HFFc6 (cell line): ENCODE measurements around the gene SIN3A. TPM values are rescaled to one million over a fixed set of nuclear protein-coding genes. Genes with fewer than 3 reads are reported as not detected.

Source experiments
- DNase-seq: peaks from one replicate; pipeline ENCODE4 v3.0.0-alpha.2; 2018
- H3K27ac Mint-ChIP-seq: 2 replicates; pipeline ENCODE4 v1.8.0; 2020; ENCODE audit warnings: mild to moderate bottlenecking, mixed read lengths
- H3K27me3 Mint-ChIP-seq: 2 replicates; pipeline ENCODE4 v1.8.0; 2021; ENCODE audit warnings: mild to moderate bottlenecking, moderate library complexity, mixed read lengths; ENCODE audit not compliant: insufficient read depth
- H3K36me3 Mint-ChIP-seq: 2 replicates; pipeline ENCODE4 v1.8.0; 2021; ENCODE audit warnings: low read depth, mixed read lengths
- H3K4me1 Mint-ChIP-seq: 2 replicates; pipeline ENCODE4 v1.8.0; 2020; ENCODE audit warnings: low read depth, mixed read lengths
- H3K4me3 Mint-ChIP-seq: 2 replicates; pipeline ENCODE4 v1.8.0; 2020; ENCODE audit warnings: mild to moderate bottlenecking, moderate library complexity, mixed read lengths
- H3K9me3 Mint-ChIP-seq: 2 replicates; pipeline ENCODE4 v1.8.0; 2020; ENCODE audit warnings: mild to moderate bottlenecking, mixed read lengths
- total RNA-seq, 6 experiments: library from RNA; stranded (reverse); fragmentation: NEBNext Ultra II Directional; extraction: Animal tissue kit (Norgen Biotek cat#: 25700); gene quantifications; 2 replicates in 1 of 6; 3 replicates in 5 of 6; pipeline ENCODE4 v1.2.3, GENCODE V29; 2021
- TF ChIP-seq, protein P1 (sequence below): fragments of 200-600 bp; sonication (generic); IDR thresholded peaks from 2 replicates; pipeline ENCODE4 v1.5.0; 2021; ENCODE audit warnings: antibody characterized with exemption, mild to moderate bottlenecking

The SIN3A gene
- total RNA-seq, 6 experiments from 2014 or later, result 36.6 to 49.3 (median 39.8) TPM

DNA sequence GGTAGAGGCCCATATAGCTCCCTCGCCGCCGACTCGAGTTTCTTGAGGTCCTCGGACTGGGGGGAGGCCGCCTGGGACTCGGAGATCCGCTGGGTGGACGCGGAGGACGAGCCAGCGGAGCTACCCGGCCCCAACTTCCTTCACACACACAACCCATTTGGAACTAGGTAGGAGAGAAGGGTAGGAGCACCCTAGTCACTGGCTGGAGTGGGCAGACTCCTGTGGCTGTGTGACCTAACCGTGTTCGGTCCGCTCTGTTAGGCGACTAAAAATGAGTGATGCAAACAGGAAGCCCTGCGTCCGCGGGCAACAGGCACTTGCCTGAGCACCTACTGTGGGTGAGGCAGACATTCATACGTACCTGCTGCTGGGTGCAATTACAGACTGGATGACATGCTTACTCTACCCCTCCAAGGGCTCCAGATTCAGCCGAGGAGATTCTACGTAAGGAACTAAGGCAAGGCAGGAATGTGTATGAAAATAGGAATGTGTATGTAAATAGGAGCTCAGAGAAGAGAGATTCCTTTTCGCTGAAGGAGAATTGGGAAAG is 4.6 kb upstream of the SIN3A start:
- H3K4me1 Mint-ChIP-seq, result peaks cover 35% of the 10 kb centered on the region
- H3K27ac Mint-ChIP-seq, result peak overlapping the region; percentile 93
- peaks cover 6% of the 10 kb centered on the region for H3K27me3 Mint-ChIP-seq
- peak; percentile 47 for DNase-seq
- TF ChIP-seq, protein P1, sequence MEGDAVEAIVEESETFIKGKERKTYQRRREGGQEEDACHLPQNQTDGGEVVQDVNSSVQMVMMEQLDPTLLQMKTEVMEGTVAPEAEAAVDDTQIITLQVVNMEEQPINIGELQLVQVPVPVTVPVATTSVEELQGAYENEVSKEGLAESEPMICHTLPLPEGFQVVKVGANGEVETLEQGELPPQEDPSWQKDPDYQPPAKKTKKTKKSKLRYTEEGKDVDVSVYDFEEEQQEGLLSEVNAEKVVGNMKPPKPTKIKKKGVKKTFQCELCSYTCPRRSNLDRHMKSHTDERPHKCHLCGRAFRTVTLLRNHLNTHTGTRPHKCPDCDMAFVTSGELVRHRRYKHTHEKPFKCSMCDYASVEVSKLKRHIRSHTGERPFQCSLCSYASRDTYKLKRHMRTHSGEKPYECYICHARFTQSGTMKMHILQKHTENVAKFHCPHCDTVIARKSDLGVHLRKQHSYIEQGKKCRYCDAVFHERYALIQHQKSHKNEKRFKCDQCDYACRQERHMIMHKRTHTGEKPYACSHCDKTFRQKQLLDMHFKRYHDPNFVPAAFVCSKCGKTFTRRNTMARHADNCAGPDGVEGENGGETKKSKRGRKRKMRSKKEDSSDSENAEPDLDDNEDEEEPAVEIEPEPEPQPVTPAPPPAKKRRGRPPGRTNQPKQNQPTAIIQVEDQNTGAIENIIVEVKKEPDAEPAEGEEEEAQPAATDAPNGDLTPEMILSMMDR, result no peak
- H3K9me3 Mint-ChIP-seq, result no peaks in the 10 kb centered on the region
- H3K4me3 Mint-ChIP-seq, result peak overlapping the region; percentile 92
- no peaks in the 10 kb centered on the region for H3K36me3 Mint-ChIP-seq

DNA sequence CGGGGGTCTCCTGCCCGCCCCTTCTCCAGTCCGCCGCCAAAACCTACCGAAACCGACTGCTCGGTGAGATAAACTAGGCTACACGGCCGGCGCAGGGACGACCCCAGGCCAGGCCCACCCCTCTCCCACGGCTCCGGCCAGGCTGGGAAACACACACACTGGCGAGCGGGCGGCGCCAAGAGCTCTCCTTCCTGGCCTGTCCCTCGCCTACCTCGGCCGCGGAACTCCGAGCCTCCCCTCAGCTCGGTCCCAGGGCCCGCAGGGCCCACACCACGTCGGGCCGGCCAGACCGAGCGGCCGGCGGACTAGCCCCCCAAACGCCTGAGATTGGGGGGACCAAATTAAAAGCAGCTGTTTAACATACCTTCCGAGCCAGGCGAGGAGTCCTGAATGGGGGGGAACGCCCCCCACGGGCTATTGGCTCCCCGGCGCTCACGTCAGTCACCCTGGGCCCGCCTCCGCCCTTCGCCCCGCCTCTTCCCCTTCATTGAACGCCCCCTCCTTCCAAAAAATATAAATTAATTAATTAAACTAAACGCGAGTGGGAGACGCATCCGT is 4.0 kb upstream of the SIN3A start:
- DNase-seq, result peak; percentile 59
- Mint-ChIP-seq H3K27me3 (peaks cover 6% of the 10 kb centered on the region), H3K36me3 (no peaks in the 10 kb centered on the region), H3K9me3 (no peaks in the 10 kb centered on the region), H3K4me1 (peaks cover 36% of the 10 kb centered on the region), H3K4me3 (peak overlapping the region; percentile 92), H3K27ac (peak overlapping the region; percentile 93)
- TF ChIP-seq, protein P1, result no peak

DNA sequence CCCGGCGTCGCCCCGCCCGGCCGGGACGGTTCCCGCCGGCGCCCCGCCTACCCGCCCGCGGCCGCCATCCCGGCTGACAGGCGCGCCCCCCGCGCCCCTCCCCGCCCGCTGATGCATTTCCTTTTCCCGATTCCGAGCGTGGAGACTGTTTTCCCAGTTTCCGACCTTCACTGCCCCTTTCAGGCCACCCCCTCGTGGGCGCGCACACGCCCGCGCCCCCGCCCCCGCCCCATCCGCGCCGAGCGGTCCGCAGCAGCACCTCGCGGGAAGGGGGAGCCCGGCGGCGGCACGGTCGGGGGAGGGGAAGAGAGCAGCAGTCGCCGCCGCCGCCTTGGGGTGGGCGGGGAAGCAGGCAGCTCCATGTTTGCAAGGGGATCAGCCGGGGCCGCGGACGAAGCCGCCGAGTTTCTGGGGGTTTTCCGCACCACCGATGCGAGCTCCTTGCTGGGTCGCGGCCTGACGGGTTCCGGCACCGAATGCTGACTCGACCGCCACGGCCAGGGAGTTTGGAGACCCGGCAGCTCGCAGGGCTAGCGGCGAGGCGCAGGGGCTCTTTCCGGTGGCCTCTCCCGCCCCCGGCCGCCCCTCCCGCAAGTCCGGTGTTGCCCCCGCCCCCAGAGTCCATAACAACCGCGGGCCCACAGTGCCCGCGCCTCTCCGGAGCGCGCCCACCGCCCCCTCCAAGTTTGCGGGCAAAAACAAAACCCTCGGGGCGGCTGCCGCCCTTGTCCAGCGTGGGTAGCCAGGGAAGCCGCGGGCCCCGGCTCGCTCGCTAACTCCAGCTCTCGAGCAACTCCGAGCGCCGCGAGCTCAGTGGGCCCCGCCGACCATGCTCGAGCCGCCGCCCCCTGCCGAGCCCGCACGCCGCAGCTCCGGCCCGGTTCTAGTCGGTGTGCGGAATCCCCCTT is 3.2 kb upstream of the SIN3A start:
- Mint-ChIP-seq H3K4me3 (peak overlapping the region; percentile 92), H3K27me3 (peaks cover 6% of the 10 kb centered on the region), H3K9me3 (no peaks in the 10 kb centered on the region), H3K27ac (peak overlapping the region; percentile 93), H3K4me1 (peaks cover 44% of the 10 kb centered on the region), H3K36me3 (no peaks in the 10 kb centered on the region)
- peak; percentile 42 for DNase-seq
- TF ChIP-seq, protein P1, result no peak

DNA sequence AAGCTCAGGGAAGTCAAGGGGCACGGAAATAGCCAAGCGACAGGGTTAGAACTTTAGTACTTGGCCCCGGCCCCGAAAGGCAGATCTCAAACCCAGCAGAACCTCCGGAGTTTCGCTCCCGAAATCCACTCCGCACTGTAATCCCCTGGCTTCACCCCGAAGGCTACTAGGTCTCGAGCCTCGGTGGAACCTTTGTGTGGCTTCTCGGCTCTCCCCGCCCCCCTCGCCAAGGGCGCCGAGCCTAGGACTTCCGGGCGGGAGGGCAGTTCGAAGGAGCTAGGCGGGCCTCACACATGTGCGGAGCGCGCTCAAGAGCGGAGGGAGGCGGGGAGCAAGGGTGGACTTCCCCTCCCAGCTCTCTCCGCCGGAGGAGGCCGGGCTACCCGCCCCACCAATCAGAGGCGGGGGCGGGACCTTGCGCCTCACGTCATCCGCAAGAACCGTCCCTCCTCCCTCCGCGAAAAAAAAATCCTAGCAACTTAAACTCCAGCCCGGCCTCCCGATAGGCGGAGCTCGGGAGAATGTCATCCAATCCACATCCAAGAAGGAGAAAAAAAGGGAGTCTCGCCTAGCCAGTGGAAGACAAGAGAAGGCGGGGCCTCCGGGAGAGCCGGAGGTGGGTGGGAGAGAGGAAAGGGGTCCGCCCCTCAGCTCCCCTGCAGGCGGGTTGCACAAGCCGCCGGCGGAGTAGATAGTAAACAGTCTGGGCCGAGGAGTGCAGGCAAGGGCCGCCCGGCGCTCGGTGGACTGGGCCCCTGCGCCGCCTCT is 2.4 kb upstream of the SIN3A start:
- Mint-ChIP-seq H3K36me3 (no peaks in the 10 kb centered on the region), H3K4me1 (peaks cover 52% of the 10 kb centered on the region), H3K27me3 (peaks cover 6% of the 10 kb centered on the region), H3K27ac (peak overlapping the region; percentile 96), H3K9me3 (no peaks in the 10 kb centered on the region), H3K4me3 (peak overlapping the region; percentile 92)
- TF ChIP-seq, protein P1, result peak; percentile 30
- peak; percentile 99 for DNase-seq

DNA sequence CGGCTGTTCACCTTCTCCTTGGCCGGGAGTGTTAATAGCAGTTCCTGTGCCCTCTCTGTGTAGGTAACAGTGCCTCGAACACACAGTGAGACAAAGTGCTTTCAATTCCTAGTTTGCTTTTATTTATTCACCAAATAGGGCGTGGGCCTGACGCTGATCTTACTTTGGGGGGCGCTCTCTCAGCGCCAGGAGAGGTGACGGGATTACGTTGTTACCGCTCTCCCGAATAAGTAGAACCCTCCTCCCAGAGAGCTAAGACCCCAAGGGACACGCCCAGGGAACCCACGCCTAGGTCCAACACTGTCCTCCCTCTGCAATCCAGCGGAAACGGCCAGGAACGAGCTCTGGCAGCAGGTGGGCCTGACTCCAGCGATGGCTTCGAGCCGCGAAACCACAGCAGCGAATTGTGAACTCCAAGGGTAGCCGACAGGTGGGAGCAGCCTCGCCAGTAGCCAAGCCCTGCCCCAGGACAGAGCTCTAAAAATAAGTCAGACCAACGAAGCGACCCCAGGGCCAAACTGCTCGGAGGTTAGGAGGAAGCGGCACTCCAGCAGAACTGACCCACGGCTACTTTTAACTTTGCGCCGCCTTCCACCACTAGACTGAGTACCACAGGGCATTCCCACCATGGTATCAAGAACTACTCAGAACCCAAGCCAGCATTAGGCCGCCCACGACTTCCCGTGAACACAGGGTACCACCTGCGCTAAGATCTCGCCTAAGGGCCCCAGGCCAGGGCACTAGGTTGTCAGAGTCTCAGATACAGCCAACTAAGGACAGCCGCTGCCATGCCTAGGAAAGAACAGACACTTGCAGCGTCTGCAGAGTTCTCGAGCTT is 1.6 kb upstream of the SIN3A start:
- DNase-seq, result peak; percentile 12
- TF ChIP-seq, protein P1, result peak; percentile 73
- peaks cover 6% of the 10 kb centered on the region for H3K27me3 Mint-ChIP-seq
- peak overlapping the region; percentile 96 for H3K27ac Mint-ChIP-seq
- H3K9me3 Mint-ChIP-seq, result no peaks in the 10 kb centered on the region
- no peaks in the 10 kb centered on the region for H3K36me3 Mint-ChIP-seq
- peaks cover 55% of the 10 kb centered on the region for H3K4me1 Mint-ChIP-seq
- peak overlapping the region; percentile 92 for H3K4me3 Mint-ChIP-seq
